ENCODE measurements around the gene CUL4B.
"Not testable (repeated sequence)": the region's sequence is repeated elsewhere in the genome, so short reads cannot be mapped to it uniquely, and the experiment has no call there.

Gene CUL4B

GRCh38 chrX:120485638-120486520, 74.9 kb downstream of the CUL4B start:
- H3K27me3 ChIP-seq (ENCODE audit: control insufficient read depth, insufficient read depth, low read length, poor library complexity, severe bottlenecking): no peaks in the 10 kb centered on the region
- H3K4me1 ChIP-seq (ENCODE audit: control insufficient read depth, insufficient read depth, low read length): no peaks in the 10 kb centered on the region
- WGBS, 2 experiments: 7% methylated on average over 32 to 39 of the region's 39 CpGs
- peak overlapping the region; percentile 55 for H3K27ac ChIP-seq (ENCODE audit: insufficient read depth, low read depth, low read length, poor library complexity, severe bottlenecking)
- H3K4me3 ChIP-seq (ENCODE audit: insufficient read depth, low read depth, low read length): peak overlapping the region; percentile 38
- H3K36me3 ChIP-seq (ENCODE audit: control insufficient read depth, insufficient read depth, low read length): no peaks in the 10 kb centered on the region
- no peaks in the 10 kb centered on the region for H3K9me3 ChIP-seq (ENCODE audit: control insufficient read depth, low read length)

GRCh38 chrX:120485315-120485637, 75.5 kb downstream of the CUL4B start:
- H3K27me3 ChIP-seq (ENCODE audit: control insufficient read depth, insufficient read depth, low read length, poor library complexity, severe bottlenecking): no peaks in the 10 kb centered on the region
- no peak overlapping the region for H3K27ac ChIP-seq (ENCODE audit: insufficient read depth, low read depth, low read length, poor library complexity, severe bottlenecking)
- H3K4me3 ChIP-seq (ENCODE audit: insufficient read depth, low read depth, low read length): peak overlapping the region; percentile 38
- WGBS, 2 experiments: 93 to 96% methylated on average over 3 of the region's 3 CpGs
- H3K36me3 ChIP-seq (ENCODE audit: control insufficient read depth, insufficient read depth, low read length): no peaks in the 10 kb centered on the region
- no peaks in the 10 kb centered on the region for H3K4me1 ChIP-seq (ENCODE audit: control insufficient read depth, insufficient read depth, low read length)
- no peaks in the 10 kb centered on the region for H3K9me3 ChIP-seq (ENCODE audit: control insufficient read depth, low read length)

GRCh38 chrX:120477453-120477852, 83.3 kb downstream of the CUL4B start:
- H3K36me3 ChIP-seq (ENCODE audit: control insufficient read depth, insufficient read depth, low read length): no peaks in the 10 kb centered on the region

GRCh38 chrX:120476714-120477113, 84.0 kb downstream of the CUL4B start:
- Histone ChIP-seq H3K36me3 (ENCODE audit: control insufficient read depth, insufficient read depth, low read length) (no peaks in the 10 kb centered on the region), H3K27me3 (ENCODE audit: control insufficient read depth, insufficient read depth, low read length, poor library complexity, severe bottlenecking) (no peaks in the 10 kb centered on the region), H3K9me3 (ENCODE audit: control insufficient read depth, low read length) (no peaks in the 10 kb centered on the region), H3K4me1 (ENCODE audit: control insufficient read depth, insufficient read depth, low read length) (no peaks in the 10 kb centered on the region), H3K4me3 (ENCODE audit: insufficient read depth, low read depth, low read length) (no peak overlapping the region), H3K27ac (ENCODE audit: insufficient read depth, low read depth, low read length, poor library complexity, severe bottlenecking) (no peak overlapping the region)
- 82 to 89% methylated on average over 2 of the region's 2 CpGs for WGBS, 2 experiments

More at GRCh38 chrX:120477453-120477852, 83.3 kb downstream of the CUL4B start:
- Histone ChIP-seq H3K27ac (ENCODE audit: insufficient read depth, low read depth, low read length, poor library complexity, severe bottlenecking) (no peak overlapping the region), H3K4me1 (ENCODE audit: control insufficient read depth, insufficient read depth, low read length) (no peaks in the 10 kb centered on the region), H3K4me3 (ENCODE audit: insufficient read depth, low read depth, low read length) (no peak overlapping the region), H3K9me3 (ENCODE audit: control insufficient read depth, low read length) (no peaks in the 10 kb centered on the region), H3K27me3 (ENCODE audit: control insufficient read depth, insufficient read depth, low read length, poor library complexity, severe bottlenecking) (no peaks in the 10 kb centered on the region)
- 87 to 95% methylated on average over 3 of the region's 3 CpGs for WGBS, 2 experiments

- not testable (repeated sequence) for H3K4me1 ChIP-seq (ENCODE audit: control insufficient read depth, insufficient read depth, low read length); H3K27me3 ChIP-seq (ENCODE audit: control insufficient read depth, insufficient read depth, low read length, poor library complexity, severe bottlenecking); H3K4me3 ChIP-seq (ENCODE audit: insufficient read depth, low read depth, low read length); H3K27ac ChIP-seq (ENCODE audit: insufficient read depth, low read depth, low read length, poor library complexity, severe bottlenecking); H3K9me3 ChIP-seq (ENCODE audit: control insufficient read depth, low read length); H3K36me3 ChIP-seq (ENCODE audit: control insufficient read depth, insufficient read depth, low read length)
- no CpG with 5 or more reads among the region's 1 CpG for WGBS, 2 experiments
Measured at GRCh38 chrX:120475447-120475846, 85.3 kb downstream of the CUL4B start.
